Lower leg skin (tissue), 3 donors: ENCODE data around the gene NETO2.

Experiments used
- POLR2A ChIP-seq, 2 donors: fragments of 450-650 bp; IDR thresholded peaks; one replicate each; pipeline ENCODE4 v1.6.1; 2016 to 2017; ENCODE audit warnings: antibody characterized with exemption in 2 of 2, mild to moderate bottlenecking in 1 of 2, moderate library complexity in 1 of 2
- TF ChIP-seq, protein P1 (sequence below), 3 donors: fragments of 450-650 bp; IDR thresholded peaks; one replicate each; pipeline ENCODE4 v1.5.1; 2016; ENCODE audit warnings: antibody characterized with exemption in 3 of 3, mild to moderate bottlenecking in 3 of 3, moderate library complexity in 2 of 3

DNA sequence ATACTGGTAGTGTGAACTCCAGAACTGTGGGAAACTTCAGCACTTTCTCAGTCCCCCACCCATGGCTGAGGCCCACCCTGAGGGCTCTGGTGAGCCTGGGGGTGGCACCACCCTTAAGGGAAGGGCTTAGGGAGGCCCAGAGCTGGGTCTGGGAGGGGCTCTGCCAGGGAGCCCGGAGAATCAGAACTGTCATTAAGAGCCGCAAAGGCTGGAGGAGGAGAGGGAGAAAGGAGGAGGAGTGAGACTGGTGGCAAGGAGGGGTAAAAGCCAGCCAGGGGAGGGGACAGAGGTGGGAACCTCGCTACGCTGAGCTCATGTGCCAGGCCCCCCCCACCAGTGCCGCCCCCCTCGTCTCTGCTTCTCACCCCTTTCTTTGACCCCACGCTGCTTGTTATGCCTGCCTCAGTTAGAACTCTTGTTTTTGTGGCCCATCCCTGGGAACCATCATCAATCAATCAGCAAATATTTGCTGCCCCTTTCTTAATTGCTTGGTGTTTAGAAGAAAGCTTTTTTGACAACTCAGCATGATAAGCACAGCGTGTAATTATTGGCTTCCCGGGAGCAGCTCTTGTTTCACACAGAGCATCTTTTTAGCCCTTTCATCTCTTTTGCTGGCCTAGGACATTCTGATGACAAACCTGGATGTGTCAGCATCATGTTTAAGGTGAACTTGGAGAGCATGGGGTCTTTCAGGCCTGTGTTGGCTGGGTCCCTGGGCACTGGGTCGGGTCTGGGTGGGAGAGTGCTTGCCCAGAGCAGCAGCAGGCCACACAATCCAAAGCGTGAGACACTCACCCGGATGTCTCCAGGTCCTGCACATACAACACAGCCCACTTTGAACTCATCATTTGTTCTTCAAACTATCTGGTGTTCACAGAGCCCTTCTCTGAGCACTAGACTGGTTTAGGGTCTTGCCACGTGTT is 77.7 kb downstream of the NETO2 start:
- TF ChIP-seq POLR2A (IDR thresholded peaks at IDR 0.05), result no peak
- TF ChIP-seq, protein P1, sequence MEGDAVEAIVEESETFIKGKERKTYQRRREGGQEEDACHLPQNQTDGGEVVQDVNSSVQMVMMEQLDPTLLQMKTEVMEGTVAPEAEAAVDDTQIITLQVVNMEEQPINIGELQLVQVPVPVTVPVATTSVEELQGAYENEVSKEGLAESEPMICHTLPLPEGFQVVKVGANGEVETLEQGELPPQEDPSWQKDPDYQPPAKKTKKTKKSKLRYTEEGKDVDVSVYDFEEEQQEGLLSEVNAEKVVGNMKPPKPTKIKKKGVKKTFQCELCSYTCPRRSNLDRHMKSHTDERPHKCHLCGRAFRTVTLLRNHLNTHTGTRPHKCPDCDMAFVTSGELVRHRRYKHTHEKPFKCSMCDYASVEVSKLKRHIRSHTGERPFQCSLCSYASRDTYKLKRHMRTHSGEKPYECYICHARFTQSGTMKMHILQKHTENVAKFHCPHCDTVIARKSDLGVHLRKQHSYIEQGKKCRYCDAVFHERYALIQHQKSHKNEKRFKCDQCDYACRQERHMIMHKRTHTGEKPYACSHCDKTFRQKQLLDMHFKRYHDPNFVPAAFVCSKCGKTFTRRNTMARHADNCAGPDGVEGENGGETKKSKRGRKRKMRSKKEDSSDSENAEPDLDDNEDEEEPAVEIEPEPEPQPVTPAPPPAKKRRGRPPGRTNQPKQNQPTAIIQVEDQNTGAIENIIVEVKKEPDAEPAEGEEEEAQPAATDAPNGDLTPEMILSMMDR (IDR thresholded peaks at IDR 0.05), result no peak
